Measurements from ENCODE around the gene SRF.
"Not testable (repeated sequence)": the region's sequence is repeated elsewhere in the genome, so short reads cannot be mapped to it uniquely, and the experiment has no call there.

Gene SRF

DNA sequence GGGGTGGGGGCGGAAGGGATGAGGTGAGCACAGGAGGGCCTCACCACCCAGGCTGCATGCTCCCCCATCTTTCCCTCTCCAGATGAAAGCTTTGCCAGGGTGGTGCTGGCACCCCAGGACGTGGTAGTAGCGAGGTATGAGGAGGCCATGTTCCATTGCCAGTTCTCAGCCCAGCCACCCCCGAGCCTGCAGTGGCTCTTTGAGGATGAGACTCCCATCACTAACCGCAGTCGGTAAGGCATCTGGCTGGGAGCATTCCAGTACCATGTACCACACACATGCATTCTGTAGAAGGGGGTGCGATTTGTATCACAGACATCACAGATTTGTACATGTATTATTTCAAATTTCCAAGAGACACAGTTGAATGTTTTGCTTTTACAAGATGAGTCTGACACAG, 40.6 kb upstream of the SRF start:
- no peaks in the 10 kb centered on the region for H3K36me3 ChIP-seq (ENCODE audit: insufficient read depth, low read length)
- TF ChIP-seq CTCF (IDR thresholded peaks at IDR 0.05; ENCODE audit: low read length) (no peak), EZH2 (IDR thresholded peaks at IDR 0.05; ENCODE audit: borderline replicate concordance, low read length) (no peak)
- H3K9me2 ChIP-seq (ENCODE audit: low read depth, low read length) = no peaks in the 10 kb centered on the region
- no peak overlapping the region for H3K9ac ChIP-seq (ENCODE audit: low read length)
- H3F3A ChIP-seq (ENCODE audit: insufficient read depth, low read length) = no peaks in the 10 kb centered on the region
- no peak overlapping the region for H2AFZ ChIP-seq (ENCODE audit: low read length)
- no peaks in the 10 kb centered on the region for H3K4me1 ChIP-seq (ENCODE audit: insufficient read depth, low read length, severe bottlenecking)
- peaks cover 20% of the 10 kb centered on the region; the same call in 1 of the 2 replicates for H3K27me3 ChIP-seq (ENCODE audit: insufficient read depth, low read length)
- no peaks in the 10 kb centered on the region for H3K9me3 ChIP-seq (ENCODE audit: low read length)
- H3K27ac ChIP-seq (ENCODE audit: low read depth, low read length, poor library complexity, severe bottlenecking) = no peak overlapping the region
- H4K20me1 ChIP-seq (ENCODE audit: insufficient read depth, low read length) = no peaks in the 10 kb centered on the region
- no peak overlapping the region for H3K4me3 ChIP-seq (ENCODE audit: low read depth, low read length, poor library complexity, severe bottlenecking)
- no peak overlapping the region for H3K4me2 ChIP-seq (ENCODE audit: low read length)
- H3K79me2 ChIP-seq (ENCODE audit: insufficient read depth, low read length) = no peaks in the 10 kb centered on the region

- not testable (repeated sequence) for H3K9me2 ChIP-seq (ENCODE audit: low read depth, low read length); H4K20me1 ChIP-seq (ENCODE audit: insufficient read depth, low read length); H3K36me3 ChIP-seq (ENCODE audit: insufficient read depth, low read length); H3F3A ChIP-seq (ENCODE audit: insufficient read depth, low read length); H3K27ac ChIP-seq (ENCODE audit: low read depth, low read length, poor library complexity, severe bottlenecking); H3K9me3 ChIP-seq (ENCODE audit: low read length); H2AFZ ChIP-seq (ENCODE audit: low read length); H3K79me2 ChIP-seq (ENCODE audit: insufficient read depth, low read length); H3K4me3 ChIP-seq (ENCODE audit: low read depth, low read length, poor library complexity, severe bottlenecking); H3K9ac ChIP-seq (ENCODE audit: low read length); H3K4me1 ChIP-seq (ENCODE audit: insufficient read depth, low read length, severe bottlenecking); H3K4me2 ChIP-seq (ENCODE audit: low read length)
- peaks cover 20% of the 10 kb centered on the region; the same call in 1 of the 2 replicates for H3K27me3 ChIP-seq (ENCODE audit: insufficient read depth, low read length)
Observed at GRCh38 chr6:43131379-43131778, 39.7 kb upstream of the SRF start.

DNA sequence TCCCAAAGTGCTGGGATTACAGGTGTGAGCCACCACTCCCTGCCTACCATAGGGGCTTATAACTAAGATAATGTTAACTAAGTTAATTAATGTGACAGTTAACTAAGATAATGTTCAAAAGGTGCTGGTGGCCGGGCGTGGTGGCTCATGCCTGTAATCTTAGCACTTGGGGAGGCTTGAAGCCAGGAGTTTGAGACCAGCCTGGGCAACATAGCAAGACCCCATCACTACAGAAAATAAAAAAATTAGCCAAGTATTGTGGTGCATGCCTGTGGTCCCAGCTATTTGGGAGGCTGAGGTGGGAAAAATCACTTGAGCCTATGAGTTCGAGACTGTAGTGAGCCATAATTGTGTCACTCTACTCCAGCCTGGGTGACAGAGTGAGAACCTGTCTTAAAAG, 32.8 kb upstream of the SRF start:
- Histone ChIP-seq H3K9me3 (ENCODE audit: low read length) (no peaks in the 10 kb centered on the region), H3F3A (ENCODE audit: insufficient read depth, low read length) (no peaks in the 10 kb centered on the region), H3K79me2 (ENCODE audit: insufficient read depth, low read length) (no peaks in the 10 kb centered on the region), H3K27me3 (ENCODE audit: insufficient read depth, low read length) (no peaks in the 10 kb centered on the region; the same call in 1 of the 2 replicates), H3K36me3 (ENCODE audit: insufficient read depth, low read length) (no peaks in the 10 kb centered on the region), H3K4me1 (ENCODE audit: insufficient read depth, low read length, severe bottlenecking) (peaks cover 3% of the 10 kb centered on the region), H3K9ac (ENCODE audit: low read length) (no peak overlapping the region), H3K4me2 (ENCODE audit: low read length) (no peak overlapping the region), H4K20me1 (ENCODE audit: insufficient read depth, low read length) (no peaks in the 10 kb centered on the region), H2AFZ (ENCODE audit: low read length) (no peak overlapping the region), H3K4me3 (ENCODE audit: low read depth, low read length, poor library complexity, severe bottlenecking) (no peak overlapping the region), H3K9me2 (ENCODE audit: low read depth, low read length) (no peaks in the 10 kb centered on the region), H3K27ac (ENCODE audit: low read depth, low read length, poor library complexity, severe bottlenecking) (no peak overlapping the region)
- TF ChIP-seq CTCF (IDR thresholded peaks at IDR 0.05; ENCODE audit: low read length) (no peak), EZH2 (IDR thresholded peaks at IDR 0.05; ENCODE audit: borderline replicate concordance, low read length) (no peak)

DNA sequence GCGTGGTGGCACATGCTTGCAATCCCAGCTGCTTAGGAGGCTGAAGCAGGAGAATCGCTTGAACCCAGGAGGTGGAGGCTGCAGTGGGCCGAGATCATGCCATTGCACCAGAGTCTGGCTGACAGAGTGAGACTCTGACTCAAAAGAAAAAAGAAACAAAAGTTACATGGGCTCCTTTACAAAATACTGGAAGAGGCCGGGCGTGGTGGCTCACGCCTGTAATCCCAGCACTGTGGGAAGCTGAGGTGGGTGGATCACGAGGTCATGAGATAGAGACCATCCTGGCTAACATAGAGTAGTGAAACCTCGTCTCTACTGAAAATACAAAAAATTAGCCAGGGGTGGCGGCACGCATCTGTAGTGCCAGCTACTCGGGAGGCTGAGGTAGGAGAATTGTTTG, 31.1 kb upstream of the SRF start:
- H3K79me2 ChIP-seq (ENCODE audit: insufficient read depth, low read length); H3K9me2 ChIP-seq (ENCODE audit: low read depth, low read length); H3K4me3 ChIP-seq (ENCODE audit: low read depth, low read length, poor library complexity, severe bottlenecking); H3F3A ChIP-seq (ENCODE audit: insufficient read depth, low read length); H4K20me1 ChIP-seq (ENCODE audit: insufficient read depth, low read length); H3K27ac ChIP-seq (ENCODE audit: low read depth, low read length, poor library complexity, severe bottlenecking); H3K4me1 ChIP-seq (ENCODE audit: insufficient read depth, low read length, severe bottlenecking); H3K27me3 ChIP-seq (ENCODE audit: insufficient read depth, low read length); H2AFZ ChIP-seq (ENCODE audit: low read length); H3K36me3 ChIP-seq (ENCODE audit: insufficient read depth, low read length); H3K9ac ChIP-seq (ENCODE audit: low read length); H3K9me3 ChIP-seq (ENCODE audit: low read length); H3K4me2 ChIP-seq (ENCODE audit: low read length): not testable (repeated sequence)

Measured in OCI-LY1 (cell line).